NCI-H128 (cell line): ENCODE measurements around the gene TCP1.
"Not testable (repeated sequence)": the region's sequence is repeated elsewhere in the genome, so short reads cannot be mapped to it uniquely, and the experiment has no call there.

ENCODE experiments used
- DNase-seq: peaks from one replicate; lab custom pipeline; 2025; ENCODE audit not compliant: unreplicated experiment; lab: John Stamatoyannopoulos, UW

The TCP1 gene

DNA sequence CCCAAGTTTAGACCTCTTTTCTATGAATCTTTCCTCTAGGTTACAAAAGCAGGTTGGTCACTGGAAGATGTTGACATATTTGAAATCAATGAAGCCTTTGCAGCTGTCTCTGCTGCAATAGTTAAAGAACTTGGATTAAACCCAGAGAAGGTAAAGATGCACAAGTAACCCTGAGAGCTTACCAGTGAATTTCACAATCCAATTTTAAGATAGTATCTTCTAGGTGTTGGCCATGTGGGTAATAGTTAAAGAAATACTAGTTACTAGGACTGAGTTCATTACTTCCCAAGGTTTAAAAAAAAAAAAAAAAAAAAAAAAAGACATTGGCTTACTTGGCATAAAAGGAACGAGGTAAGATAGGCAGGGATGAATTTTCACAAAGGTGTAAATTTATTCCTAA lies 11.3 kb downstream of the TCP1 start:
- DNase-seq: no peak

DNA sequence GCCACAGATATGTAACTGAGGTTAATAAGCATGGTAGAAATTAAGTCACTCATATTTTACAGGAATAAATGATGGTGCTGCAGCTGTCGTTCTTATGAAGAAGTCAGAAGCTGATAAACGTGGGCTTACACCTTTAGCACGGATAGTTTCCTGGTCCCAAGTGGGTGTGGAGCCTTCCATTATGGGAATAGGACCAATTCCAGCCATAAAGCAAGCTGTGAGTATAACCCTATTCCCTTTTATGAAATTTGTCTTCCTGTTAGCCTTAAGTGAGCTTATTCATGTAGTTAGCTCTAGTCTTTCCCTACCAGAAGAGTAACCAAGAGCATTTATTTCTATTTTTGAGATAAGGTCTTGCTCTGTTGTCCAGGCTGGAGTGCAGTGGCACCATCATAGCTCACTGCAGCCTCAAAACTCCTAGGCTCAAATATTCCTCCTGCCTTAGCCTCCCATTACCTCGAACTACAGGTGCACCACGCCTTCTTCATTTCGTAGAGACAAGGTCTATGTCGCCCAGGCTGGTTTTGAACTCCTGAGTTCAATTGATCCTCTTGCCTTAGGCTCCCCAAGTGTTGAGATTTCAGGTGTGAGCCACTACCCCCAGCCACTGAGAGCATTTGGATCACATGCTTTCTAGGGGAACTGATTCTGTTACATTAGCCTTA lies 12.0 kb downstream of the TCP1 start:
- DNase-seq: no peak

DNA sequence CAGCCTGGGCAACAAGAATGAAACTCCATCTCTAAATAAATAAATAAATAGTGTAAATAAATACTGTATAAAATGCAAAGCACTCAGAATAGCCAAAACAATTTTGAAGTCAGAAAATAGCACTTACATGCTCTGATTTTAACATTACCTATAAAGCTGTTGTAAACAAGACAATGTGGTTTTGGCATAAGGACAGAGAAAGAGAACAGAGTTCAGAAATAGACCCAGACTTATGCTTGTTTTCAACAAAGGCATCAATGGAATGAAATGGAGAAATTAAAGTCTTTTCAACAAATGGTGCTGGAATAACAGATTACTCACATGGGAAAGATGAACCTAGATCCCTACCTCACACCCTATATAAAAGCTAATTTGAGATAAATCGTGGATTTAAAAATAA lies 17.2 kb downstream of the TCP1 start:
- DNase-seq: no peak

DNA sequence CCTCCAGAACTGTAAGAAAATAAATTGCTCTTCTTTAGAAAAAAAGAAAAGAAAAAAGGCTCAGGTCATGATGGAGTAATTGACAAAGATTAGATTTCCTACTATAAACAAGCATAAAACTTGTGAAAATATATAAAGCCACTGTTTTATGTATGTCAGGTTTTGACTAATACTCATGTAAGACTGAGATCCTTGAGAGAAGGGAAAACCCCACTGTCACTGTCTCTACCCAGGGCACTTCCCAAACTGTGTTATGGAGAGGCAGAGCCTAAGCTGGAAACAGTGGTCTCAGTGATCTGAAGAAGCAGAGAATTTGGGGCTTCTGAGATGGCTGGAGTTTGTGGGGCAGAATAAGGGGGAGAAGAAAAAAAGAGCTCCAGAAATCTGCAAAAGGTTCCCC lies 19.9 kb downstream of the TCP1 start:
- no peak for DNase-seq

DNA sequence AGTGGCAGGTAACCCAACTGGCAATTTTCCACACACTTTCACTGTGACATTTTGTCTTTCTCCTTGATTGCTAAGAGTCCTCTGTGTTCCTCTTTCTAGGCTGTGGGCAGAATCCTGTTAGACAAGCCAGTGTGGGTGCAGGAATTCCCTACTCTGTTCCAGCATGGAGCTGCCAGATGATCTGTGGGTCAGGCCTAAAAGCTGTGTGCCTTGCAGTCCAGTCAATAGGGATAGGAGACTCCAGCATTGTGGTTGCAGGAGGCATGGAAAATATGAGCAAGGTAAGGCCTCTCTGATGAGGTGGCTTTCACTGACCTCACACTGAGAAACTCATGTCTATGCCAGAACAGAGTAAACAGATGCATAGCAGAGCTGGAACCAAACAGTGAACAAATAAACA lies 22.5 kb downstream of the TCP1 start:
- no peak for DNase-seq

DNA sequence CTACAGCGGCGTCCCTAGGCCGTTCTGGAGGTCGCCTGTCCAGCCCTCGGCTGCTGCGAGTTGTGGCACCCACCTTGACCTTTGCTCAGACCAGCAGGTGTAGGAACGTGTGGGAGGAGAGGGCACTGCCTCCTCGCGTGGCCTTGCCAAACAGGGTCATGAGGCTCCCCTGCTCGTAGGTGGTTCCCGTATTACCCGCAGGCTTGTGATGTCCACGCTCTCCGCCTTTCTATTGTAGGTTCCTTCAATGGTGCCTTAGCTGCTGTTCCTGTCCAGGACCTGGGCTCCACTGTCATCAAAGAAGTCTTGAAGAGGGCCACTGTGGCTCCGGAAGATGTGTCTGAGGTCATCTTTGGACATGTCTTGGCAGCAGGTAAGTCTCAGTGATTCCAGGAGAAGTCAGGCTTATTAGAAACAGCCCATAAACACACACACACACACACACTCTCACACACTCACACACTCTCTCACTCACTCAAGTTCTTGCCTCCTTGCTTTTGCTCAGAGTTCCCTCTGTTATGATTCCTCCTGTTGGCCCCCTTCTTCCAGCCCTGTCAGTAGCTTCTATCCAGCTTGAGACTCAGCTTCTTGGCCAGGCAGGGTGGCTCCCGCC lies 26.6 kb downstream of the TCP1 start:
- DNase-seq: no peak

DNA sequence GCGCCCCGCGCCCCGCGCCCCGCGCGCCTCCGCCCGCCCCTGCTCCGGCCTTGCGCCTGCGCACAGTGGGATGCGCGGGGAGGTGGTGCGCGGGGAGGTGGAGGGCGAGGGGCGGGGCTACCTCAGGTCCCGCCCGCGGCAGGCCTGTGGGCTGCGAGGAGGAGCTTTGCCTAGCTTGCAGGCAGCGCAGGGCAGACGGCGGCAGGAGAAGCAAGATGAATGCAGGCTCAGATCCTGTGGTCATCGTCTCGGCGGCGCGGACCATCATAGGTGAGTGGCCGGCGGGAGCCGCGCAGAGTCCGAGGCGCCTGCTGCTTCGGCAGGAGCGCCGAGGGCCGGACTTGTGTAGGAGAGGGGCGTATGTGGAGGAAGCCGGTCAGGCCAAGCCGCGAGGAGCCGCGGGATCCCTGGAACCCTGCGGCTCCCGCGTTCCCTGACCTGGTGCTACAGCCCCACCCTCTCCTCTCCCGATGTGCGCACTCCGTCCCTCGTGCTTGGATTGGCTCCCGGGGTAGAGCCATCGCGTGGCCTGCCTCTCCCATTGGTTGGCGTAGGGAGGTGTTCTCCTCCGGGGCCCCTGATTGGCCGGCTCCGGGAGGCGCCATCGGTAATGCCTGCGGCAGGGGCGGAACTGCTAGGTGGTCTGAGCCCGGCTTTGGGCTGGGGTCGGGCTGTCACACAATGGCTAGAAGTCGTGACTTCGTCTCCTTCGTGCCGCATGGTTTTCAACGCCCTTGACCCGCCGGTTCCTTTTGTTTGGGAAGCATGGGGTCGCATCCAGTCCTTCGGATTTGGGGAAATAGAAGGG lies 27.3 kb downstream of the TCP1 start, which contains the start of gene ACAT2:
Gene ACAT2, plus strand, starts transcription at position 173 of the 808 bp plus-strand sequence. Its CDS starts 43 bp downstream, at position 216.
- peak; percentile 84 for DNase-seq

DNA sequence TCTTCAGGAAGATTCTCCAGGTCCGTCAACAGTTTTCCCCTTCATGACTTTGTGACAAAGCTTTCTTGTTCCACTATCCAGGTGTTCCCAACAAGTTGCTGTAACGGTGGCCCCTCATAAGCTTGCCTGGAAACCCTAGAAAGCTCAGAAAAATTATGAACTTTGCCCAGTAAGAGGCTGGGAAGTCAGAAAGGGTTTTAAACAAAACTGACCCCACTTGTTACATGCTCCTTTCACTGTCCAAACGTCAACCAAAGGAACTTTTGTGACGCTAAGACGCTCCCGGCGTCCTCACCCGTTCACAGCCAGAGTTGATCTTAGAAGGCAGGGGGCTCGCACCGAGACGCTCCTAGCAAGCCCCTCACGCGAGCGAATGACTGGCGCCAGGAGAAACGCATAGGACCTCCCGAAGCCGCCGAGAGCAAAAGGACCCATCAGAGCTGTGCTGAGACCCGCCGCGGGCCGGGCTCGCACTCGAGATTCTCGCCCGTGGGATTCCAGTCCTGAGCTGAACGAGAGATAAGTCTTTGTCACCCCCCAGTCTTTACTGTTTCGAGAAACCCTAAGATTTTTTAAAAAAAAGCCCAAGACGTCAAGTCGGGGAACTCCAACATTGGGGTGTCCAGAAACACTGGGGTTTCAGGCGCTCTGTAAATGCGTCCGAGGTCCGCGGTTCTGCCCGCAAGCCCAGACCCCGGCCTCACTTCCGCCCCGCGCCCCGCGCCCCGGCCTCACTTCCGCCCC lies 28.1 kb downstream of the TCP1 start:
- peak; percentile 1 for DNase-seq

DNA sequence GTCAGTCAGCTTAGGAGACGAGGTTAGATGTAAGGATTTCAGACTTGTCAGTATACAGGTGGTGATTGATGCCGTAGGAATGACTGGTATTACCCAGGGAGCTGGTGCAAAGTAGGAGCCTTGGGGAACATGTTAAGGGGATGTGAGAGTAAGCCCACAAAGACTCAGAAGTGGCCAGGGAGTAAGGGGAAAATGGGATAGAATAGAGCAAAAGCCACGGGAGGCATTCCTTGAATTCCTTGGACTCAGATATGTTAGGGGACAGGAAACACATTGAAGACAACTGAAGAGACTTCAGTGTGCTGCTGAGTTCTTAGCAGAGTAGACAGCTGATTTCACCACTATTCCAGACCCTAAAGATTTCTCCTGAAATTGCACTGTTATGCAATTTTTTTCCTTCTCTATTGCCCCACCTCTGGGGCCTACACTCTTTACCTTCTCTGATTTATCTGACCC lies 28.8 kb downstream of the TCP1 start:
- no peak for DNase-seq

DNA sequence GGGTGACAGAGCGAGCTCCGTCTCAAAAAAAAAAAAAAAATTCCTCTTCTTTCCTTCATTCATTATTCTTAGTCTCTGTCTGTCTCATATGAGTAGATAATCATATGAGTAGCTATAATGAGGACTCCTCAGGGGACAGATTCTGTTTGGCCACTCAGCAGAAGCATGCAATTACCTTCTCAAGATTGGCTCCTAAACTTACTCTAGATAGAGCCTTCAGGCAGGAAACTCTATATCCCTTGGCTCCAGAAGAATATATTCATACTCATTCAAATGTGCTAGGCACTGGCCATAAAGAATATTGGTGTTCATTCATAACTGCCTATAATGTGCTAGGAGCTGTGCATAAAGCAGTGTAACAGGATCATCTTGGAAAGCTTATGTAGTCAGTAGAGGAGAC lies 29.8 kb downstream of the TCP1 start:
- no peak for DNase-seq

DNA sequence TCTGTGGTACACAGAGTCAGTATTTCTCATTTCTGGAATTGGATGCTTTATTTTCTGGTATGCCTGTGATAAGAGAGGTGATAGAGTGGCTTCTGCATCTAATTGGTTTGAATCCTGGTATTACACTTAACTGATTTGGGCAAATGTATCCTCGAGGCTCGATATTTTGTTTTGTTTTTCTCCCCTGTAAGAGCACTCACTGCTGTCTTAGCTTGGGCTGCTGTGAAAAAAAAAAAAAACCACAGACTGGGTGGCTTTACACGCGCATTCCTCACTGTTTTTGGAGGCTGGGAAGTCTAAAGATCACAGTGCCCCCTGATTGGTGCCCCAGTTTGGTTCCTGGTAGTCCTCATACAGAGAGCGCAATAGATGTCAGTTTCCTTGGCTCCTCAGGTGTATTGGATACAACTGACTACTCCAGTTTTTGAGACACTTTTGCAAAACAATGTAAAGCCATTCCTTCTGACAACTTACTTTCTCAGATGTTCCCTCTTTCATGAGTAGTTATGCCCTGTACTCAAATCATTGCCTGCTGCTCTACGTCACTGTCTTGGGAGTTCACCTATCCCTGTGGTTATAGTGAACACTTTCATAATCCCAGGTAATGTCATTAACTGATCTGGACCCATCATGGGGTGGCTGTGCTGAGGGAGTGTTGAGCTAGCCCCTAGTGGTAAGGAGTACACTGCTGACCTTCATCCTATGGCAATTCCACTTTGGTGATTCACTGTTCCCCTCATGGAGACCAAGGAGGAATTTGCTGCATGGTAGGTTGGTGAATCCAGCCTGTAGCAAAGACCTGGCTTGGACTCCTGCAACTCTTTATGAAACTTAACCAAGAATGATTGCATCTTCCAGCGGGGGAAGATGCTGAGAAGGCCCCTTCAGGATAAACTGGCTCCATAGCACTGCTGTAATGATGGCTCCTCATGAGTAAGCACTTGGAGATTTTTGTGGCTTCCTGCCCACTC lies 31.1 kb downstream of the TCP1 start:
- DNase-seq: no peak

DNA sequence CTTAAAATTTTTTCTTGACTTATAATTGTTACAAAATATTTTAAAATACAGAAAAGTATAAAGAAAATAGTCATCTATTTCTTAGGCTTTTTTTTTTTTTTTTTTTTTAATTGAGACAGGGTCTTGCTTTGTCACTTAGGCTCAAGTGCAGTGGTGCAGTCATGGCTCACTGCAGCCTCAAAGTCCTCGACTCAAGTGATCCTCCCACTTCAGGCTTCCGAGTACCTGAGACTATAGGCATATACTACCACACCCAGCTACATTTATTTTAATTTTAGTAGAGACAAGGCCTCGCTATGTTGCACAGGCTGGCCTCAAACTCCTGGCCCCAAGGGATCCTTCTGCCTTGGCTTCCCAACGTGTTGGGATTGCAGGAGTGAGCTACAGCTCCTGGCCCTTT lies 32.9 kb downstream of the TCP1 start:
- peak; percentile 2 for DNase-seq

DNA sequence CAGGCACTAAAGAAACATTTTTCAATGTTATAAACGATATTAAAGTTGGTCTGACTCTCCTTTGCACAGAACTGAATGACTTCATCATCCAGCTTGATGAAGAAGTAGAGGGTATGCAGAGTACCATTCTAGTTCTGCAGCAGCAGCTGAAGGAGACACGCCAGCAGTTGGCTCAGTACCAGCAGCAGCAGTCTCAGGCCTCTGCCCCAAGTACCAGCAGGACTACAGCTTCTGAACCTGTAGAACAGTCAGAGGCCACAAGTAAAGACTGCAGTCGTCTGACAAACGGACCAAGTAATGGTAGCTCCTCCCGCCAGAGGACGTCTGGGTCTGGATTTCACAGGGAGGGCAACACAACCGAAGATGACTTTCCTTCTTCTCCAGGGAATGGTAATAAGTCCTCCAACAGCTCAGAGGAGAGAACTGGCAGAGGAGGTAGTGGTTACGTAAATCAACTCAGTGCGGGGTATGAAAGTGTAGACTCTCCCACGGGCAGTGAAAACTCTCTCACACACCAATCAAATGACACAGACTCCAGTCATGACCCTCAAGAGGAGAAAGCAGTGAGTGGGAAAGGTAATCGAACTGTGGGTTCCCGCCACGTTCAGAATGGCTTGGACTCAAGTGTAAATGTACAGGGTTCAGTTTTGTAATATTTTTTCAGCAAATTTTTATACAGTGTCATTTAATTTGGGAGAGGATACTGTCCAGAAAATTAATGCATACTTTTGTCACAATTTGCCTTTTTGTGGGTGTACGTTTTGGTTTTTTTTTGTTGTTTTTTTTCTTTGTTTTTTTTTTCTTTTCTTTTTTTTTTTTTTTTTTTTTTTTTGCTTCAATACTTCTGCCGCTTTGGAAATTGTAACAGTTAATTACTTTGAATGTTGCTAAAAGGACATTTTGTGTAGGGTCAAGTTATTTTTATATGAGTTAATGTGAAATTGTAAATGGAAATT lies 34.2 kb downstream of the TCP1 start:
- no peak for DNase-seq

DNA sequence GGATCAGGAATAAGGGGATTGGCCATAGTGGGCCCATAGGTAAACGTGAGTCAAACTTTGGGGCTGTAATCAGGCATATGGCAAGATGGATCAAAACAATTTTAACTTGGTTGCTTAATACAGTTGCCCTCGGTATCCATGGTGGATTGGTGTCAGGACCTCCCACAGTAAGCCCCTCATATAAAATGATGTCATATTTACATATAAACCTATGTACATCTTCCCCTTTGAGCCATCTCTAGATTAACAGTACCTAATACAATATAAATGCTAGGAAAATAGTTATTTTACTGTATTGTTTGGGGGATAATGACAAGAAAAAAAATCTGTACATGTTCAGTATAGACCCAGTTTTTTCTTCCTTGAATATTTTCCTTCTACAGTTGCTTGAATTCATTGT lies 35.0 kb downstream of the TCP1 start:
- no peak for DNase-seq

DNA sequence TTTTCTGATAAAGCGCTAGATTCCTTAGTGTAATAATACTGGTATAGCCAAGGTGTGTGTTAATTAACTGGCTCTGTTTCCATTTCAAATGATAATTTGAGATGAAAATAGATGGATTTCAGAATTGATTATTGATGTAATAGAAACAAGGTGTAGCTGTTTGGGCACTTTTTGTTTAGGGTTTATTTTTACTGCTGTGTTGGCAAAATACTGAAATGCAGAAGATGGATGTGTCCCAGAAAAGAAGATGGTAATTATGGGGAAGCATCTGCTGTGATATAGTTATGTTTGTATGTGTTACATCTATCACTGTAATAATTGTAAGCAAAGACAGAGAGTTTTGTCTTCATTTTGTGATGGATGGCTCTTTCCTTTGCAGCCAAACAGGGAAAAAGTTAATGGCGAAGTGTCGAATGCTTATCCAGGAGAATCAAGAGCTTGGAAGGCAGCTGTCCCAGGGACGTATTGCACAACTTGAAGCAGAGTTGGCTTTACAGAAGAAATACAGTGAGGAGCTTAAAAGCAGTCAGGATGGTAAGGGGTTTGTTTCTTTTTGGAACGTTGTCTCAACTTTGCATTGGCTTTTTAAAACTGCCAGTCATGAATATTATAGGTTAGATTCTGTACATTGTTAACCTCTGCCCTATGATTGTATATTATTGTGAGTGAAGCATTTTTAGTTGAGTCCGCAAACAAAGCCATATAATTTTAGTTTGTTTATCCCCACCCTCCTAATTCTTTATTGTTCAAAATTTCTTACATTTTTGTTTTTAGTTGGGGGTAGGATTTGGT lies 36.1 kb downstream of the TCP1 start:
- no peak for DNase-seq

DNA sequence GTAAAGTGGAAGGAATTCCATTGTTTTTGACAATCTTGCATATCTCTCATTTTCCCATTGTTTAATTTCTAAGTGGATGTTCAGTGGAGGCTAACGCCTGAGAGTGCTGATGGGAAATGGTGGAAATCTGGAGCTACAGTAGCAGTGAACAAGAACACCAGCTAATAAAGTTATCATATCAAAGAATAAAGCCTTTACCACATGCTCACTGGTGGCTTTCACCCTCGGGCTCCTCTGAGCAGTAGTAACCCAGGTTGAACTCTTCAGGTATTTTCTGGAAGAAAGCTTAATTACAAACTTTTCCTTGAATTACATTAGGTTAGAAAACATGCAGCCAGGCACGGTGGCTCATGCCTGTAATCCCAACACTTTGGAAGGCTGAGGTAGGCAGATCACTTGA lies 38.0 kb downstream of the TCP1 start:
- DNase-seq: no peak

DNA sequence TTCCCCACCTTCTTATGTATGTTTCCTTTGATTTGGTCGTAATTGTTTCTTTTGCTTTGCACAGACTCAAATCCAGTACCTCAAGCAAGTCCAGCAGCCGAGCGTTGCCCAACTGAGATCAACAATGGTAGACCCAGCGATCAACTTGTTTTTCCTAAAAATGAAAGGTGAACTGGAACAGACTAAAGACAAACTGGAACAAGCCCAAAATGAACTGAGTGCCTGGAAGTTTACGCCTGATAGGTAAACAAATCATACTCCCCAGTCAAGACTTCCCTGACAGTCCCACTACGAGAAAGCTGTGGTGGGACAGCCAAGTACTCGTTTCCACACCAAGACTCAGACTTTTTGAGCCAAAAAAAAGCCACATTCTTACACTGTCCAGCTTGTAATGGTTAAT lies 41.3 kb downstream of the TCP1 start:
- DNase-seq: not testable (repeated sequence)

DNA sequence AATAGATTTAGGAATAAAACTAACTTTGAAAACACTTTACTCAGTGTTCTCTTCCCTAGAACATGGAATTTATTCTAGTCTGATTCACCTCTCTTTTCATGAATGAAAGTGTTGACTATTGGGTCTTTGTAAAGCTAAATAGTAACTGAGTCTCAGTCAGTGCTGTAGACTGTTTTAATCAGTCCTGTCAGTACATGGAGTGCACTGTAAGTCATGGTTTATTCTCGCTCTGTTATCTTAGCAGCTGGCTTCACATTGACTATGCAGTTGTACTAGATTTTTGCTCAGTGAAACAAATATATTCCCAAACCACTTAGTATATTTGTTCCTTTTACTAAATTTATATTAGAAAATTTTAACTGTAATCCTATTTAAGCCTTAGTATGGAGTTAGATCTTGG lies 42.6 kb downstream of the TCP1 start:
- no peak for DNase-seq
